ENCODE results near the gene CST6.

Gene CST6

GRCh38 chr11:66047541-66048365 is 35.9 kb downstream of the CST6 start:
- DNase-seq (ENCODE audit: low spot score) = no peak

DNA sequence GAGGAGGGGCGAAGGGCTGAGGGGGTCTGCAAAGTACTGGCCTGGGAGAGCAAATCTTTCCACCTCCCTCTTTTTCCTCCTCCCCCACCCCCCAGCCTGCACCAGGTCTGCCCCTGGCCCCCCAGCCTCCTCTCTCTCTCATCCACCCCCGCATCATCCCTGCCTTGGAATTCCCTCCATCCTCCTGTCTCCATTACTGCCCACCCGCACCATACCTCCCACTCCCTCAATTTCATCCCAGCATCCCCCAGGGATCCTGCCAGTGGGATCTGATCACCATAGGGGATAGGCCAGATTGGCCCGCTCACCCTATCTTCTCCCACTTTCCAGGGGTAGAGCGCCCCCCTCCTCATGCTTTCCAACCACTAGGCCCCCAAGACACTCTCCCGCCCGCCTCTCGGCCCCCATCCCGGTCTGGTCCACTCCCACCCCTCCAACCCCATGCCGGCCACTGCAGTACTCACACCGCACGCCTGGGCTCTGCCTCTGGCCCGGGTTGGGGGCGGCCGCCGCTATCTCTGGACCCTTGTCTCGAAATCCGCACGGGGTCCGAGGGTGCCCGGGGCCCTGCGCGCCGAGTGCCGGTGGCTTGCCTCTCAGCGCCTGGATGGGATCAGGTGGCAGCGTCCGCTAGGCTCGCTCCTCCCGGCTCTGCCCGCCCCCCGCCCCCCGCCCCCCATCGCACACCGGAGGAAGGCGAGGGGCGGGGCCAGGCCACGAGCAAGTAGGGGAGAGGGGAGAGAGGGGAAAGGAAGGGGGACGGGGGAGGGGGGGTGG is 36.9 kb downstream of the CST6 start, which contains the start of gene GAL3ST3:
GAL3ST3 (minus strand) TSS at position 615 of the 777 bp plus-strand sequence. CDS start 3,746 bp downstream, outside the sequence.
- no peak for DNase-seq (ENCODE audit: low spot score)

DNA sequence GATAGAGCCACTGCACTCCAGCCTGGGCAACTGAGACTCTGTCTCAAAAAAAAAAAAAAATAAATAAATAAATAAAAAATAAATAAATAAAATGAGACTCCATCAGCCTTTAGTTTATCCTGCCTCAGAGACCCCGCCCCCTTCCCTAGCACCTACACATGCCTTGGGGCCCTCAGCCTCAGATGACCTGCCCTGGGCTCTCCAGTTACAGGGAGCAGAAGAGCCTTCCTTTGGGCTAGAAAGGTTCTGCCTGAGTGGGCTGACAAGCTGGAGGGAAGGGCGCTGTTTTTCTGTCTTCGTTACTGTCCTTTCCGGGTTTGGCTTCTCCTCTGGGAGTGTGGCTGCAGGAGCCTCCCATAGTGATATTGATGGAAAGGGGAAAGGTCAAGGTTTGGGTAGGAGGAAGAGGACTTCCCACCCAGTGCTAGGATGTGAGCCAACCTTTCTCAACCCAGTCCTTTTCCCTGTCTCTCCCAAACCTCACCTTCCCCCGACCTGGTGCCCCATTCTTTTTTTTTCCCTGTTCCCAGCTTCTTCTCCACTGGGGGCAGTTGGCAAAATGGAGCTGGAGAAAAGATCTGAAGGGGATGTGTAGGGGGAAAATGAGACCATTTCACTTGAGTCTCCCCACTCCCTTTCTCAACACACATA is 38.9 kb downstream of the CST6 start:
- DNase-seq (ENCODE audit: low spot score) = no peak

- DNase-seq (ENCODE audit: low spot score) = no peak
These were observed 39.6 kb downstream of the CST6 start for GRCh38 chr11:66051371-66051765.

GRCh38 chr11:66051766-66052663 is 40.2 kb downstream of the CST6 start, which contains the start of gene SF3B2:
TSS of gene SF3B2 (plus strand) at chr11:66052364. CDS start at chr11:66052385, 21 bp downstream.
- DNase-seq (ENCODE audit: low spot score) = peak; percentile 99

DNA sequence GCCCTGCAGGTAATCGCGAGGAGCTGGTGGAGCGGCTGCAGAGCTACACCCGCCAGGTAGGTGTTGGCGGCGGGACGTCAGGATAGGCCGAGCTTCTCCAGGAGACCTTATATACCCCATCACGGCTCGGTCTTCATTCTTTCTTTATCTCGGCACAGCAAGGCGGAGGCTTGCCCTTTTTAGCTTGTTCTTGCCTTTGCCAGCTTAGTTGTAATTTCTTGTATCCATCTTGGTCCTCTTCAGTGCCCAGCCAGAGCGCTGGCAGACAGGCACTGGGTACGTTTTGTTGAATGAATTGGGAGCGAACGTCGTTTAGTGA is 40.8 kb downstream of the CST6 start:
- no peak for DNase-seq (ENCODE audit: low spot score)

DNA sequence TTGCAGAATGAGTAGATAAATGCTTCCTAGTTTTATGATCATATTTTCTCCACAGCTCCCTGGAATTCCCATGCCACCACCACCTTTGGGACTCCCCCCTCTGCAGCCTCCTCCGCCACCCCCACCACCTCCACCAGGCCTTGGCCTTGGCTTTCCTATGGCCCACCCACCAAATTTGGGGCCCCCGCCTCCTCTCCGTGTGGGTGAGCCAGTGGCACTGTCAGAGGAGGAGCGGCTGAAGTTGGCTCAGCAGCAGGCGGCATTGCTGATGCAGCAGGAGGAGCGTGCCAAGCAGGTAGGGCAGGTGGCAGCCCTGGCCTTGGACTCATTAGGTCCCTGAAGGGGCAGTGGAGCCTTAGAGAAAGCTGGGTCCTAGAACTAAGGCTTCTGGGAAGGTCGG is 43.2 kb downstream of the CST6 start:
- no peak for DNase-seq (ENCODE audit: low spot score)

GRCh38 chr11:66056501-66056900 is 44.7 kb downstream of the CST6 start:
- DNase-seq (ENCODE audit: low spot score) = no peak

DNA sequence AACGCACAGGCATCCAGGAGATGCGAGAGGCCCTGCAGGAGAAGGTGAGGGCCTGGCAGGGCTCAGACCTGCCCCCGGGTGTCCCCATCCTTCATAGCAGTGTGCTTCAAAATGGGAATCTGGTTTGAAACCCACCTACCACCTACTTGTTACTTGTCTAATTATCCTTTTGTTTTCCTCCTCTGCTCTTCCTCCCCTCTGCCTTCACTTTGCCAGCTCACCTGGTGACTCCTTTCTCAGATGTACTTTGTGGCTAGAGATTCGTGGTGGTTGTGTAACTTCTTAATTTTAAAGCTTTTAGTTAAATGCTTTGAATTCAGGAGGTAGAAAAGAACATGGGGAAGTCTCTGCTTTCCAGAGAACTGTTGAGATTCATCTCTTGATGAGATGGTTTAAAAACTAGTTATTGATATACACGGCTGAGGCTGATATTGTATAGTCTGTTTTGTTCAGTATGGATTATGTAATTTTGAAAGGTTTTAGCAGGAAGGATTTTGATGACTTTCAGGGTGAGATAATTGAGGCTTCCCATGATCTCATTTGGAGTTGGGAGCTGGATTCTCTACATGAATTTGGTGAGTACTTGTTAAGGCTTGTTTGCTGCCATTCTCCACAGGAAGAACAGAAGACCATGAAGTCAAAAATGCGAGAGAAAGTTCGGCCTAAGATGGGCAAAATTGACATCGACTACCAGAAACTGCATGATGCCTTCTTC is 48.3 kb downstream of the CST6 start:
- DNase-seq (ENCODE audit: low spot score) = peak; percentile 61

GRCh38 chr11:66061268-66061667 is 49.5 kb downstream of the CST6 start:
- DNase-seq (ENCODE audit: low spot score) = no peak

GRCh38 chr11:66062408-66062807 is 50.6 kb downstream of the CST6 start:
- no peak for DNase-seq (ENCODE audit: low spot score)

Data from putamen (tissue), 1 donor.